ENCODE results near the gene CHRNB2.

CHRNB2 gene

GRCh38 chr1:154553056-154554030 lies 14.2 kb upstream of the CHRNB2 start:
- no peak for DNase-seq (ENCODE audit: low spot score)

DNA sequence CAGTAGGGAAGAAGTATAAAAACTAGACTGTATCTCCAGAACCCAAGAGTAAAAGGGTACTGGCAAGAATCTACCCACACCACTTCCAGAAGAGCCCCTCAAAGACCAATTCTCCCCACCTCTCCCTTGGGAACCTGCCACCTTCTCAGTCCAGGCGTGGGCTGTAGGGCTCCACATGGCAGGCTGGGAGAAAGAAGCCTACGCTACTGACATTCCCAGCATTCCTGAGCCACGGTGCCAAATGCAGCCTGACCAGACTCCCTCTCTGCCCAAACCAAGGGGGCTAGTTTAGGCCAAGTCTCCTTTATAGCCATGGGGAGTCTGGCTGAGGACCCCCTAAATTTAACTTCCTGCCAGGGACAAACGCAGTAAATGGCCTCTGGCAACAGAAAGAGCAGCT lies 11.2 kb upstream of the CHRNB2 start:
- no peak for DNase-seq (ENCODE audit: low spot score)

- DNase-seq (ENCODE audit: low spot score), result no peak
These were observed 10.2 kb upstream of the CHRNB2 start for GRCh38 chr1:154557248-154557938.

GRCh38 chr1:154557939-154558719 lies 9.4 kb upstream of the CHRNB2 start, which contains the start of gene UBE2Q1:
Gene UBE2Q1, minus strand, starts transcription at chr1:154558662. Its CDS starts 109 bp downstream, at chr1:154558553.
- DNase-seq (ENCODE audit: low spot score), result no peak

DNA sequence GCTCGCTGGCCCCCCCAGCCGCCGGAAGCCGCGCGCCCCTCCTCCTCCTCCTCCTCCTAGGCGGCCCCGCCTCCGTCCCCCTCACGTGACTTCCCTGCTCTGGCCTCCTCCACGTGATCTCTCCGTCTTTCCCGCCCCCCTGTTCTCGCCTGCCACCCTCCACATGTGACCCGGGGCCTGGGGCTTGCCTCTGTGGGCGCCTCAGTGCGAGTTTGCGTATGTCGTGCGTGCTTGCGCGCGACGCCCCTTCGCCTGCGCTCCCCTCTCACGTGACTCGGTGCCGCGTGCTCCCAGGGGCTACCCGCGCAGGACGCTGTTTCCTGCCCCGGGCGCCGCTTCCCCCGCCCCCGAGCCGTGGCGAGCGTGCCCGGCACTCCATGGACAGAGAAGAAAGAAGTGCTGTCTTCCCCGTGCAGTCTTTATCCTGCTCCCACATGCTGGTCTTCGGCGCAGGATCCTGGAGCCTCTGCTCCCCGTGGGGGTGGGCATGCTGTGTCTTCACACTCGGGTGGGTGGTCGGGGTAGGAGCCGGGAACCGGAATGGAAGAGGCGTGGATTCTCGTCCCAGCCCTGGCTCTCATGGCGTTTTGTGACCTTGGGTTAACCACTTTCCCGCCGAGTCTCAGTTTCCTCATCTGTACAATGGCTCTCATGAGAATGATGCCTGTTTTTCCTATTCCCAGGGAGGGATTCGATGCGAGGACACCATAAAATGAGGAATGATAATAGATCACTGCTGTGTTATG lies 8.7 kb upstream of the CHRNB2 start:
- peak; percentile 98 for DNase-seq (ENCODE audit: low spot score)

GRCh38 chr1:154559466-154560044 lies 8.0 kb upstream of the CHRNB2 start:
- peak; percentile 88 for DNase-seq (ENCODE audit: low spot score)

GRCh38 chr1:154565876-154566275 lies 1.7 kb upstream of the CHRNB2 start:
- DNase-seq (ENCODE audit: low spot score), result no peak

GRCh38 chr1:154568157-154568815 lies 708 bp downstream of the CHRNB2 start:
- DNase-seq (ENCODE audit: low spot score), result no peak

DNA sequence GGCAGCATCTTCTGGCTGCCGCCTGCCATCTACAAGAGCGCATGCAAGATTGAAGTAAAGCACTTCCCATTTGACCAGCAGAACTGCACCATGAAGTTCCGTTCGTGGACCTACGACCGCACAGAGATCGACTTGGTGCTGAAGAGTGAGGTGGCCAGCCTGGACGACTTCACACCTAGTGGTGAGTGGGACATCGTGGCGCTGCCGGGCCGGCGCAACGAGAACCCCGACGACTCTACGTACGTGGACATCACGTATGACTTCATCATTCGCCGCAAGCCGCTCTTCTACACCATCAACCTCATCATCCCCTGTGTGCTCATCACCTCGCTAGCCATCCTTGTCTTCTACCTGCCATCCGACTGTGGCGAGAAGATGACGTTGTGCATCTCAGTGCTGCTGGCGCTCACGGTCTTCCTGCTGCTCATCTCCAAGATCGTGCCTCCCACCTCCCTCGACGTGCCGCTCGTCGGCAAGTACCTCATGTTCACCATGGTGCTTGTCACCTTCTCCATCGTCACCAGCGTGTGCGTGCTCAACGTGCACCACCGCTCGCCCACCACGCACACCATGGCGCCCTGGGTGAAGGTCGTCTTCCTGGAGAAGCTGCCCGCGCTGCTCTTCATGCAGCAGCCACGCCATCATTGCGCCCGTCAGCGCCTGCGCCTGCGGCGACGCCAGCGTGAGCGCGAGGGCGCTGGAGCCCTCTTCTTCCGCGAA lies 3.8 kb downstream of the CHRNB2 start:
- no peak for DNase-seq (ENCODE audit: low spot score)

GRCh38 chr1:154571964-154572288 lies 4.3 kb downstream of the CHRNB2 start:
- no peak for DNase-seq (ENCODE audit: low spot score)

DNA sequence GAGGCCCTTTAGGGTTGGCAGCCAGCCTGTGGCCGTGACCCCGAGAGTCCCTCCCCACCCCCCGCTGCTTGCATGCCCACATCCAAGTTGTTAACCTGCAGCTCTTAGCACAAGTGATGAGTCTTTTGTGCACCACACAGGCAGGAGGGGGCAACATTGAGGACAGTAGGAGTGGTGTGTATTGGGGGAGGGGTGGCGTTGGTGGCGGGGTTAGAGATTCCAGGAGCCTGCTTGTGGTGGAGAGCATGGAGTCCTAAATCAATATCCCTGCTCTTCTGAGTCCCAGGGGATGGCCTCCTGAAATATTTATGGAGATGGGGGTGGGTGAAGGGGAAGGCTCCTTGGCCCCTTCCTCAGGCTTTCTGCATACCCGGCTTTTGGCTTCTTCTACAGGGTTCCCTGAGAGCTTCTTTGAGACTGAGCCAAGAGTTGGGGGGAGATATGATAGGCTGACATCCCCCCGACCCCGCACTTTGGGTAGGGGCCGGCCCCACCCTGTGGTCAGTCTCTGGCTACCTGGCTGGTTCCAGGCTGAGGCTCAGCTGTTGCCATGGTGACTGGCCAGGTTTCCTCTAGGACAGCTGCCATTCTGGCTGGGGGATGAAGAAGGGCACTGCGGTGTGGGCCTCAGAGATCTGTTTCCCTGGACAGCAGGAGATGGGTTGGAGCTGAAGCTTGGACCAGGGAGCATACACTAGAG lies 5.0 kb downstream of the CHRNB2 start:
- DNase-seq (ENCODE audit: low spot score), result no peak

- DNase-seq (ENCODE audit: low spot score), result no peak
These were observed 5.6 kb downstream of the CHRNB2 start for GRCh38 chr1:154573168-154573510.

- no peak for DNase-seq (ENCODE audit: low spot score)
These were observed 7.1 kb downstream of the CHRNB2 start for GRCh38 chr1:154574716-154575115.

GRCh38 chr1:154575147-154575927 lies 7.8 kb downstream of the CHRNB2 start:
- no peak for DNase-seq (ENCODE audit: low spot score)

DNA sequence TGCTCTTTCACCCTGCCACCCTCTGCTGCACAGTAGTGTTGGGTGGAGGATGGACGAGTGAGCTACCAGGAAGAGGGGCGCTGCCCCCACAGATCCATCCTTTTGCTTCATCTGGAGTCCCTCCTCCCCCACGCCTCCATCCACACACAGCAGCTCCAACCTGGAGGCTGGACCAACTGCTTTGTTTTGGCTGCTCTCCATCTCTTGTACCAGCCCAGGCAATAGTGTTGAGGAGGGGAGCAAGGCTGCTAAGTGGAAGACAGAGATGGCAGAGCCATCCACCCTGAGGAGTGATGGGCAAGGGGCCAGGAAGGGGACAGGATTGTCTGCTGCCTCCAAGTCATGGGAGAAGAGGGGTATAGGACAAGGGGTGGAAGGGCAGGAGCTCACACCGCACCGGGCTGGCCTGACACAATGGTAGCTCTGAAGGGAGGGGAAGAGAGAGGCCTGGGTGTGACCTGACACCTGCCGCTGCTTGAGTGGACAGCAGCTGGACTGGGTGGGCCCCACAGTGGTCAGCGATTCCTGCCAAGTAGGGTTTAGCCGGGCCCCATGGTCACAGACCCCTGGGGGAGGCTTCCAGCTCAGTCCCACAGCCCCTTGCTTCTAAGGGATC lies 8.5 kb downstream of the CHRNB2 start:
- DNase-seq (ENCODE audit: low spot score), result no peak

DNA sequence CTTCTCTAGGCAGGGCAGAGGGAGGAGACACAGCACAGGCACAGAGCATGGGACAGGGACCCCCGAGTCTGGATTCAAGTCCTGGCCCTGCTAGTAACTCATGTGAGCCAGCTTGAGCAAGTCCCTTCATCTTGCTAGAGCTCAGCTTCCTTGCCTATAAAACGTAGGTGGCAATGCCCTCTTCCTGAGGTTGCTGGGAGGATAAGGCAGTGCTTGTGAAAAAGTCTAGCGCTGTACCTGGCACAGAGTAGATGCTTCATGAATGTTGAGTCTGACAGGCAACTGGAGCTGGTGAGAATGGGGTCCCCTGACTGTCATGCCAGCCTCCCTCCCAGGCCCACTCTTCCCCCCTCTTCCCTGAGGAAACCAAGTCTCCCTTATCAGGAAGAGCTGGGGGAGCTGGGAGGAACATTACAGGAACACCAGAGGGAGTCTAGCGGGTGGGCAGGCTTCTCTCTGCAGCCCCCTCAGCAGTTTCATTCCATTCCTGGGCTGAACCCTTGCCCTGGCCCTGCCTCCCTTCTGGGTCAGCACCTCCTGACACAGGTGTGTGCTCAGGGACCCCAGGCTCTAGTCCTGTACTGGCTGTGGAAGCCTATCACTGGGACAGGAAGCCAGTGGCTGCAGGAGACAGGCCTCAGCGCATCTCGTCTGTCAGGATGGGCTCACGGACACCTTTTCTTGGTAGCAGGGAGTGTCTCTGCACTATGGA lies 9.9 kb downstream of the CHRNB2 start:
- DNase-seq (ENCODE audit: low spot score), result no peak

DNA sequence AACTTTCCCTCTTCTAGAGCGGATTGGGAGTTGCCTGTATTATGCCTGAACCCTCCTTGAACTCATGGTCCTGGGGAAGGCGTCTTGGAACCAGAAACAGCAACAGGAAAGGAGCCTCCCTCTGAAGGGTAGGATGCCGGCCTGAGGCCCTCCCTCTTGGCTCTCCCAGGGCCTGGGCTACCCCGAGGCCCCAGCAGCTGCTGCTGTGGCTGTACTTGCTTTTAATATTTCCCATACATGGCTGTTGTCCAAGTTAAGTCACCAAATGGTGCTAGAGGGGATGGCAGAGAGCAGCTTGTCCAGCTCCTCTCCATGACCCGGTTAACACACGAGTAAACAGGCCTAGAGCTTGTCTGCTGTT lies 10.5 kb downstream of the CHRNB2 start:
- DNase-seq (ENCODE audit: low spot score), result no peak

DNA sequence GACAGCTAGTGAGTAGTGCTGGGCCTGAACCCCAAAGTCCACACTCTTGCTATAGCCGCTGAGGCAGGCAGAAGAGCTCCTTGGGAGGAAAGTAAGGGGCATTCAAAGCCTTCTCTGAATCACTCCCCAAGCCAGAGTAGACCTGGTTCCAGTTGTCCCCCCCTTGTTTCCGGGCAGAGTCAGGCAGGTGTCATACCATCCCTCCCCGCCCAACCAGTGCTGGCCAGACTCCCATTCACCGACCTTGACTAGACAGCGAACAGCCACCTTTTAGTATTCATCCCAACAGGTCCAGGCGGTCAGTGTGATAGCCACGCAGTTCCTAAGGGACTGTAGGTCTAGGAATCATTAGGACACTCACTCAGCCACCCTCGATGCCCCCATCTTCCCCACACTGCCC lies 11.8 kb downstream of the CHRNB2 start:
- no peak for DNase-seq (ENCODE audit: low spot score)
